Bronchial epithelial cell (primary cell): ENCODE measurements around the gene WDR20. TPM values are rescaled to one million over a fixed set of nuclear protein-coding genes. Genes with fewer than 3 reads are reported as not detected.

Experiments
- DNase-seq: peaks from one replicate; pipeline ENCODE4 v3.0.0-alpha.2; 2010; ENCODE audit warnings: low read depth
- FAIRE-seq: peaks from 2 replicates; lab custom pipeline; 2011; peaks lifted over from hg19 to GRCh38; lab: Jason Lieb, UNC
- H3K27me3 ChIP-seq: 2 replicates; pipeline ENCODE4 v1.5.1; 2011; ENCODE audit warnings: low read length; ENCODE audit not compliant: control insufficient read depth, insufficient read depth
- H3K36me3 ChIP-seq: 2 replicates; pipeline ENCODE4 v1.5.1; 2011; ENCODE audit warnings: low read length; ENCODE audit not compliant: control insufficient read depth, insufficient read depth
- H3K4me3 ChIP-seq: 2 replicates; pipeline ENCODE4 v1.5.1; 2011; ENCODE audit warnings: mild to moderate bottlenecking, low read depth, low read length, control low read depth
- CTCF ChIP-seq: IDR thresholded peaks from 2 replicates; pipeline ENCODE4 v1.5.1; 2011; ENCODE audit warnings: mild to moderate bottlenecking, moderate library complexity, low read length, control low read depth, inconsistent platforms; ENCODE audit not compliant: insufficient read depth, severe bottlenecking
- total RNA-seq: library from RNA; depleted of rRNA; stranded (reverse); fragments of >200 nt; gene quantifications from 2 replicates; pipeline ENCODE4 v1.2.1, GENCODE V29; 2014

Gene WDR20
- total RNA-seq, 1 donor from 2014 or later = 20.0 TPM

- no peak for TF ChIP-seq CTCF
- peaks cover 11% of the 10 kb centered on the region for H3K36me3 ChIP-seq
- H3K27me3 ChIP-seq = no peaks in the 10 kb centered on the region
- FAIRE-seq (peak; percentile 7), DNase-seq (no peak)
- H3K4me3 ChIP-seq = no peak overlapping the region
These were observed 57.7 kb downstream of the WDR20 start for GRCh38 chr14:102197317-102197853.

- no peak for TF ChIP-seq CTCF
- H3K4me3 ChIP-seq = no peak overlapping the region
- peaks cover 17% of the 10 kb centered on the region for H3K36me3 ChIP-seq
- H3K27me3 ChIP-seq = no peaks in the 10 kb centered on the region
- FAIRE-seq = peak; percentile 50
- DNase-seq = no peak
These were observed 61.1 kb downstream of the WDR20 start for GRCh38 chr14:102200690-102201352.

- DNase-seq = no peak
- no peak for TF ChIP-seq CTCF
- peaks cover 17% of the 10 kb centered on the region for H3K36me3 ChIP-seq
- no peaks in the 10 kb centered on the region for H3K27me3 ChIP-seq
- FAIRE-seq = no peak
- no peak overlapping the region for H3K4me3 ChIP-seq
These were observed 61.6 kb downstream of the WDR20 start for GRCh38 chr14:102201353-102201738.

- DNase-seq = no peak
- no peak overlapping the region for H3K4me3 ChIP-seq
- FAIRE-seq = no peak
- H3K27me3 ChIP-seq = no peaks in the 10 kb centered on the region
- no peak for TF ChIP-seq CTCF
- peaks cover 15% of the 10 kb centered on the region for H3K36me3 ChIP-seq
These were observed 62.1 kb downstream of the WDR20 start for GRCh38 chr14:102201776-102202175.

GRCh38 chr14:102202944-102203343 is 63.2 kb downstream of the WDR20 start:
- no peak for TF ChIP-seq CTCF
- Histone ChIP-seq H3K4me3 (no peak overlapping the region), H3K27me3 (no peaks in the 10 kb centered on the region), H3K36me3 (peaks cover 14% of the 10 kb centered on the region)
- FAIRE-seq (no peak), DNase-seq (no peak)
